K562 (cell line): ENCODE data around the gene NAXE. TPM values are rescaled to one million over a fixed set of nuclear protein-coding genes. Genes with fewer than 3 reads are reported as not detected.

ENCODE experiments used
- ATAC-seq: fragments of 200-7000 bp; cut with Tn5 transposase; 3 replicates; pipeline ENCODE4 v1.9.1; 2020; ENCODE audit warnings: moderate library complexity
- BruUV-seq: library from RNA; stranded (reverse); fragments of 400-500 nt; replicated peaks from 2 replicates; lab custom pipeline; 2021; lab: Mats Ljungman, UMichigan
- CTCF ChIA-PET: fragments of 300-600 bp; formaldehyde crosslinking; extraction: SDS; loops from one replicate; lab custom pipeline; 2021; ENCODE audit warnings: low intra/inter-chr PET ratio; lab: Yijun Ruan, JAX
- POLR2A ChIA-PET: fragments of 300-600, 350-650 bp; sonication (Branson Sonifier 250); formaldehyde crosslinking; extraction: SDS; loops from one replicate; lab custom pipeline; 2021; ENCODE audit warnings: antibody characterized with exemption, inconsistent platforms; lab: Yijun Ruan, JAX
- DNase-seq, 4 experiments: peaks; one replicate each; pipeline versions ENCODE4 v3.0.0 to v3.0.0-alpha.2; 2011 to 2018; ENCODE audit warnings: low spot score in 3 of 4, mixed read lengths in 3 of 4; ENCODE audit errors: extremely low read depth in 1 of 4
- FAIRE-seq: peaks from 2 replicates; lab custom pipeline; 2011; peaks lifted over from hg19 to GRCh38; lab: Jason Lieb, UNC
- H2AFZ ChIP-seq: 2 replicates; pipeline ENCODE4 v1.6.0; 2011; ENCODE audit warnings: low read depth, low read length, control low read depth, inconsistent platforms
- H3K27ac ChIP-seq: fragments of 200-600 bp; 3 replicates; pipeline ENCODE4 v1.8.0; 2011; ENCODE audit warnings: low read depth, mild to moderate bottlenecking, control low read depth, inconsistent platforms, low read length, moderate library complexity, mixed read lengths; ENCODE audit errors: extremely low read depth
- H3K27me3 ChIP-seq, 2 experiments: fragments of 300-600 bp in 1 of 2; 2 replicates in 1 of 2; 3 replicates in 1 of 2; pipeline versions ENCODE4 v1.6.0 to v1.8.0; 2011; ENCODE audit warnings: inconsistent platforms in 2 of 2, low read length in 2 of 2, mild to moderate bottlenecking in 1 of 2, mixed read lengths in 1 of 2, moderate library complexity in 1 of 2; ENCODE audit not compliant: control insufficient read depth in 2 of 2, insufficient read depth in 2 of 2
- H3K36me3 ChIP-seq: fragments of 300-600 bp; 3 replicates; pipeline ENCODE4 v1.8.0; 2011; ENCODE audit warnings: mild to moderate bottlenecking, low read length, inconsistent platforms; ENCODE audit not compliant: control insufficient read depth, insufficient read depth
- H3K4me1 ChIP-seq, 2 experiments: fragments of 200-600 bp in 1 of 2; replicated peaks in 1 of 2; 2 replicates in 1 of 2; 3 replicates in 1 of 2; pipeline versions ENCODE4 v1.5.1 to v1.8.0; 2011; ENCODE audit warnings: inconsistent platforms in 2 of 2, low read length in 2 of 2, mild to moderate bottlenecking in 1 of 2, mixed read lengths in 1 of 2, moderate library complexity in 1 of 2; ENCODE audit not compliant: control insufficient read depth in 2 of 2, insufficient read depth in 2 of 2
- H3K4me2 ChIP-seq: 2 replicates; pipeline ENCODE4 v1.6.1; 2011; ENCODE audit warnings: low read length, control low read depth, inconsistent platforms, mixed read lengths; ENCODE audit not compliant: insufficient read depth
- H3K4me3 ChIP-seq: fragments of 200-600 bp; sonication (generic), shearing (Covaris generic); 2 replicates; pipeline ENCODE4 v1.5.1; 2016; ENCODE audit warnings: control low read depth, inconsistent platforms
- H3K79me2 ChIP-seq: fragments of 200-600 bp; 3 replicates; pipeline ENCODE4 v1.8.0; 2011; ENCODE audit warnings: low read length, inconsistent platforms; ENCODE audit not compliant: control insufficient read depth, insufficient read depth
- H3K9ac ChIP-seq, 2 experiments: 2 replicates each; pipeline versions ENCODE4 v1.6.0 to v1.6.1; 2011; ENCODE audit warnings: low read depth in 2 of 2, low read length in 2 of 2, control low read depth in 1 of 2, inconsistent platforms in 1 of 2, mild to moderate bottlenecking in 1 of 2, mixed read lengths in 1 of 2; ENCODE audit not compliant: insufficient read depth in 1 of 2
- H3K9me1 ChIP-seq: one replicate; pipeline ENCODE4 v1.6.0; 2011; ENCODE audit warnings: inconsistent platforms, mild to moderate bottlenecking, low read length, moderate library complexity; ENCODE audit not compliant: control insufficient read depth, insufficient read depth
- H3K9me3 ChIP-seq: replicated peaks from 2 replicates; pipeline ENCODE4 v1.5.1; 2011; ENCODE audit warnings: low read depth, low read length, inconsistent platforms; ENCODE audit not compliant: control insufficient read depth, insufficient read depth
- H4K20me1 ChIP-seq: replicated peaks from 2 replicates; pipeline ENCODE4 v1.6.1; 2011; ENCODE audit warnings: low read length, inconsistent platforms, mixed read lengths; ENCODE audit not compliant: control insufficient read depth, insufficient read depth
- ARID2 ChIP-seq: fragments of 450-650 bp; IDR thresholded peaks from 2 replicates; pipeline ENCODE4 v1.6.1; 2017; ENCODE audit warnings: antibody characterized with exemption, mild to moderate bottlenecking
- ATF3 ChIP-seq, 2 experiments: fragments of 450-650 bp in 1 of 2; sonication (generic) in 1 of 2; formaldehyde crosslinking in 1 of 2; IDR thresholded peaks in 1 of 2; conservative IDR thresholded peaks in 1 of 2; 2 replicates each; pipeline versions ENCODE4 v1.6.1 to v1.8.1; 2016 to 2023; ENCODE audit warnings: mild to moderate bottlenecking in 2 of 2, moderate library complexity in 2 of 2, inconsistent platforms in 1 of 2, missing genetic modification reagents in 1 of 2
- CBX1 ChIP-seq: sonication (generic); IDR thresholded peaks from 2 replicates; pipeline ENCODE4 v1.6.1; 2016; ENCODE audit warnings: antibody characterized with exemption, low read depth, mild to moderate bottlenecking
- CBX3 ChIP-seq, 2 experiments: IDR thresholded peaks; 1 replicate in 1 of 2; 2 replicates in 1 of 2; pipeline ENCODE4 v1.6.1; 2012; ENCODE audit warnings: inconsistent platforms in 2 of 2, low read length in 2 of 2, borderline replicate concordance in 1 of 2, control low read depth in 1 of 2
- CTCF ChIP-seq, 3 experiments: IDR thresholded peaks in 2 of 3; conservative IDR thresholded peaks in 1 of 3; 2 replicates each; pipeline ENCODE4 v1.5.1; 2011 to 2012; ENCODE audit warnings: low read length in 3 of 3, mild to moderate bottlenecking in 3 of 3, control low read depth in 2 of 3, improper control_type of control experiment in 1 of 3, inconsistent platforms in 1 of 3, low read depth in 1 of 3, mixed read lengths in 1 of 3, moderate library complexity in 1 of 3; ENCODE audit not compliant: insufficient read depth in 2 of 3
- DEAF1 ChIP-seq: fragments of 450-650 bp; formaldehyde crosslinking; IDR thresholded peaks from 2 replicates; pipeline ENCODE4 v1.4.0; 2020; ENCODE audit warnings: mild to moderate bottlenecking, moderate library complexity
- KDM4B ChIP-seq, 2 experiments: fragments of 450-650 bp in 1 of 2; sonication (generic) in 1 of 2; IDR thresholded peaks; 2 replicates each; pipeline ENCODE4 v1.6.1; 2016 to 2017; ENCODE audit warnings: borderline replicate concordance in 2 of 2, antibody characterized with exemption in 1 of 2, low read depth in 1 of 2, mild to moderate bottlenecking in 1 of 2
- NFATC3 ChIP-seq: fragments of 450-650 bp; IDR thresholded peaks from 2 replicates; pipeline ENCODE4 v1.6.1; 2017; ENCODE audit warnings: mild to moderate bottlenecking
- NFIX ChIP-seq: fragments of 250-450 bp; sonication (Bioruptor Pico); IDR thresholded peaks from 2 replicates; pipeline ENCODE4 v1.4.0; 2020; ENCODE audit warnings: low read depth, mild to moderate bottlenecking, moderate library complexity
- PTRF ChIP-seq: fragments of 450-650 bp; IDR thresholded peaks from 2 replicates; pipeline ENCODE4 v1.6.1; 2016; ENCODE audit warnings: mild to moderate bottlenecking, missing genetic modification characterization, missing compliant biosample characterization
- PTTG1 ChIP-seq: fragments of 450-650 bp; IDR thresholded peaks from 2 replicates; pipeline ENCODE4 v1.6.1; 2016; ENCODE audit warnings: low read depth, mild to moderate bottlenecking, missing genetic modification characterization, missing compliant biosample characterization
- RAD21 ChIP-seq, 2 experiments: fragments of 250-450 bp in 1 of 2; fragments of 450-650 bp in 1 of 2; sonication (Bioruptor Pico) in 1 of 2; formaldehyde crosslinking in 1 of 2; IDR thresholded peaks in 1 of 2; conservative IDR thresholded peaks in 1 of 2; 2 replicates each; pipeline versions ENCODE4 v1.4.0 to v1.8.0; 2020 to 2022; ENCODE audit warnings: mild to moderate bottlenecking in 2 of 2, moderate library complexity in 1 of 2
- SPI1 ChIP-seq: IDR thresholded peaks from 2 replicates; pipeline ENCODE4 v1.6.1; 2011; ENCODE audit warnings: low read depth, low read length, control low read depth, borderline replicate concordance
- TCF7 ChIP-seq: sonication (generic); IDR thresholded peaks from 2 replicates; pipeline ENCODE4 v1.6.1; 2016; ENCODE audit warnings: antibody characterized with exemption, borderline replicate concordance
- ZNF76 ChIP-seq: fragments of 250-450 bp; sonication (Bioruptor Pico); IDR thresholded peaks from 2 replicates; pipeline ENCODE4 v1.4.0; 2020; ENCODE audit warnings: mild to moderate bottlenecking, moderate library complexity, borderline replicate concordance
- WGBS: fragments of 100-300 bp; shearing (Covaris generic); methylation state at CpG from one replicate; pipeline ENCODE4 v1.1.6; 2016; ENCODE audit warnings: low coverage, mixed read lengths; ENCODE audit not compliant: insufficient coverage; ENCODE audit errors: missing lambda C conversion rate; 5-methylcytosine and 5-hydroxymethylcytosine counted together
- in situ Hi-C: fragments of 300-500 bp; cut with MboI; formaldehyde crosslinking; loops from 4 replicates; pipeline ENCODE4 v1.15.0; 2018; ENCODE audit warnings: inconsistent platforms, mixed read lengths
- intact Hi-C: fragments of 100-400 bp; cut with micrococcal nuclease; formaldehyde crosslinking; loops from 2 replicates; pipeline ENCODE4 v1.14.2; 2022
- polyA plus RNA-seq, 8 experiments: library from polyadenylated mRNA; depleted of rRNA in 4 of 8; stranded (reverse) in 5 of 8; unstranded in 3 of 8; fragments of >200 nt; fragmentation: Nextera tagmentation in 2 of 8; fragmentation: Illumina TruSeq in 1 of 8; extraction: Ambion mirVana in 2 of 8; extraction: Trizol in 1 of 8; gene quantifications; 2 replicates each; pipeline versions ENCODE4 v1.2.1 to v1.2.3, GENCODE V29; 2011 to 2014; ENCODE audit warnings: inconsistent platforms in 1 of 8, missing spikeins in 1 of 8
- total RNA-seq, 7 experiments: library from RNA; depleted of rRNA in 6 of 7; stranded (reverse); fragments of >200 nt in 6 of 7; fragmentation: Illumina TruSeq in 2 of 7; extraction: Trizol in 2 of 7; gene quantifications; 2 replicates each; pipeline versions ENCODE4 v1.2.1 to v1.2.3, GENCODE V29; 2011 to 2021; ENCODE audit warnings: low replicate concordance in 1 of 7

NAXE gene
- total and polyA plus RNA-seq, 9 of the 15 experiments (the other 6 are each of a cell fraction or from before 2014, with no cell fraction given): 27.3 to 137 (median 90.0) TPM

- no TSS peak for BruUV-seq
- Histone ChIP-seq H3K9me1 (no peaks in the 10 kb centered on the region), H3K27ac (no peak overlapping the region), H3K4me2 (no peak overlapping the region), H4K20me1 (no peaks in the 10 kb centered on the region), H3K4me1 (peaks cover 0 to 10% of the 10 kb centered on the region in 2 experiments; a peak in 3 of 5 replicates), H3K9ac (no peak overlapping the region), H3K36me3 (no peaks in the 10 kb centered on the region), H3K79me2 (no peaks in the 10 kb centered on the region), H3K4me3 (no peak overlapping the region), H2AFZ (peak overlapping the region; percentile 74), H3K9me3 (no peaks in the 10 kb centered on the region), H3K27me3 (no peaks in the 10 kb centered on the region)
- WGBS: 45% methylated on average over 20 of the region's 20 CpGs
- in situ Hi-C loops (no loop called here), intact Hi-C loops (loop anchor here (1.0 to 2.0 kb wide), 2 partner anchors 24 to 127 kb away; no protein-coding TSS in a partner anchor)
- ChIA-PET POLR2A (no interaction called here), CTCF (interaction anchor here (0.5 to 4.6 kb wide), 8 partner anchors 17 to 344 kb away, joined by 4 to 77 read pairs (median 6); partner anchors contain the start of gene GPATCH4)
- ATAC-seq (peak; percentile 81), FAIRE-seq (peak; percentile 95), DNase-seq (peak; percentile 77 to 89 (median 82))
- TF ChIP-seq ATF3 (IDR thresholded peaks at IDR 0.05) (no peak), ATF3 (CRISPR knock-in tag; conservative IDR thresholded peaks at IDR 0.05) (no peak), TCF7 (no peak), PTRF (tag) (no peak), CTCF (IDR thresholded peaks at IDR 0.05 in 2 of 3, conservative IDR thresholded peaks at IDR 0.05 in 1 of 3; ENCODE audit: insufficient read depth in 2 of 3, low read depth in 1 of 3, low read length in 3 of 3) (peak; percentile 88 to 98 (median 90)), NFIX (CRISPR knock-in tag) (no peak), KDM4B (IDR thresholded peaks at IDR 0.05; ENCODE audit: borderline replicate concordance in 2 of 2, low read depth in 1 of 2) (no peak), NFATC3 (0 out of 2 replicates have a peak, but pooled peaks have one; percentile 51), SPI1 (peak; percentile 49; the same call in 1 of the 2 replicates), ZNF76 (CRISPR knock-in tag) (no peak), CBX3 (IDR thresholded peaks at IDR 0.05; ENCODE audit: borderline replicate concordance in 1 of 2, low read length in 2 of 2) (no peak), DEAF1 (CRISPR knock-in tag) (peak; percentile 67; the same call in 1 of the 2 replicates), PTTG1 (tag) (no peak), ARID2 (0 out of 2 replicates have a peak, but pooled peaks have one; percentile 32), RAD21 (CRISPR knock-in tag; conservative IDR thresholded peaks at IDR 0.05 in 1 of 2, IDR thresholded peaks at IDR 0.05 in 1 of 2) (peak; percentile 79 to 92), CBX1 (no peak)
Measured at GRCh38 chr1:156583821-156584622, 7.6 kb upstream of the NAXE start.
